ENCODE measurements around the gene GPR108.

GPR108 gene

DNA sequence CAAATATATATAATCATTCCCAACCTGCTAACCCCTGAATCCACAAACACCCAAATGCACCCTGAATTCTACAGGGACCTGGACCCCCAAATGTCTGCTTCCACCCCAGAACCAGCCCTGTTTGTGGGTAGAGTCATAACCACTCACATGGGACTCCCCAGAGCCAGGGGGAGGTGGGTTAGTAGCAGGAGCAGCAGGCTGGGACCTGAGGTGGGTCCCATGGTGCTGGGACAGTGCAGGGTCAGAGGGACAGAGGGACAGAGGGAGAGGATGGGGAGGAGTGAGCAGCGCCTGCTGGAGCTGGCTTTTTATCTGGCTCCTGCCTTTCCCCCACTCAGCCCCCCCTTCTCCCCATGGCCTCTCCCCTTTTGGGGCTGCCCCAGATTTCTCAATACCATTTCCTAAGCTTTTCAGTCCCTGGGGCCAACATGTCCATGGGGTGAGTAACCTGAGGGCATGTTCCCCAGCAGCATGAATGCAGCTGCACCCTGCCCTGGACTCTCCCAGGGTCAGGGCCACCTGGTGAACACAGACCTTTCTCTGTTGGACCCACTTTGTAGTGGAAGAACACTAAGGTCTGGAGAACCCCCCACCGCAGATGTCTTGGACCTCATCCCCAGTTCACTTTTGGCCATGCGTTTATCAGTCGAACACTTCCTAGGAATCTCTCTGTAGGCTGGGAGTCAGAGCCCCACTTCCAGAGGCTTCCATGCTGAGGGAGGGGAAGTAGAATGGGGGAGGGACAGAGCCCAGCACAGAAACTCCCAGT is 16.8 kb downstream of the GPR108 start, which contains the start of gene C3:
TSS of gene C3 (minus strand) at position 282 of the 769 bp plus-strand sequence. CDS start at position 221, 61 bp downstream.
- no peaks in the 10 kb centered on the region for H3K4me1 ChIP-seq (ENCODE audit: low read depth, poor library complexity, severe bottlenecking)
- H3K4me3 ChIP-seq (IDR thresholded peaks at IDR 0.05; ENCODE audit: insufficient read depth, low read depth, low read length) = no peak within 1 kb of the TSS

DNA sequence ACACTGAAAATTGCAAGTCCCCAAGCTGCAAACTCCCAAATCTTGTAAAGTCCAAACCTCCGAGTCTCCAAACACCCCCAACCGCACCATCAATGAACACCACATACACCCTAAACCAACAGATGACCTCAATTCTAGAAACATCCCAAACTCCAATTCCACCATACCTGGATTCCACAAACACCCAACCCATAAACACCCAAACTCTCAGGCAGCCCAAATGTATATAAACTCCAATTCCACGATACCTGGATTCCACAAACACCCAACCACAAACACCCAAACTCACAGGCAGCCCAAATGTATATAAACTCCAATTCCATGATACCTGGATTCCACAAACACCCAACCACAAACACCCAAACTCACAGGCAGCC is 17.4 kb downstream of the GPR108 start:
- no peak overlapping the region for H2AFZ ChIP-seq (ENCODE audit: low read depth)
- H3K4me2 ChIP-seq = no peak overlapping the region
- H3K9ac ChIP-seq = no peak overlapping the region
- H3K36me3 ChIP-seq (ENCODE audit: insufficient read depth) = no peaks in the 10 kb centered on the region
- H4K20me1 ChIP-seq (ENCODE audit: insufficient read depth) = no peaks in the 10 kb centered on the region
- no peaks in the 10 kb centered on the region for H3K4me1 ChIP-seq (ENCODE audit: low read depth, poor library complexity, severe bottlenecking)
- no peaks in the 10 kb centered on the region for H3K79me2 ChIP-seq (ENCODE audit: insufficient read depth, low read depth)
- H3K4me3 ChIP-seq (IDR thresholded peaks at IDR 0.05; ENCODE audit: insufficient read depth, low read depth, low read length) = no peak overlapping the region
- TF ChIP-seq, protein P1, sequence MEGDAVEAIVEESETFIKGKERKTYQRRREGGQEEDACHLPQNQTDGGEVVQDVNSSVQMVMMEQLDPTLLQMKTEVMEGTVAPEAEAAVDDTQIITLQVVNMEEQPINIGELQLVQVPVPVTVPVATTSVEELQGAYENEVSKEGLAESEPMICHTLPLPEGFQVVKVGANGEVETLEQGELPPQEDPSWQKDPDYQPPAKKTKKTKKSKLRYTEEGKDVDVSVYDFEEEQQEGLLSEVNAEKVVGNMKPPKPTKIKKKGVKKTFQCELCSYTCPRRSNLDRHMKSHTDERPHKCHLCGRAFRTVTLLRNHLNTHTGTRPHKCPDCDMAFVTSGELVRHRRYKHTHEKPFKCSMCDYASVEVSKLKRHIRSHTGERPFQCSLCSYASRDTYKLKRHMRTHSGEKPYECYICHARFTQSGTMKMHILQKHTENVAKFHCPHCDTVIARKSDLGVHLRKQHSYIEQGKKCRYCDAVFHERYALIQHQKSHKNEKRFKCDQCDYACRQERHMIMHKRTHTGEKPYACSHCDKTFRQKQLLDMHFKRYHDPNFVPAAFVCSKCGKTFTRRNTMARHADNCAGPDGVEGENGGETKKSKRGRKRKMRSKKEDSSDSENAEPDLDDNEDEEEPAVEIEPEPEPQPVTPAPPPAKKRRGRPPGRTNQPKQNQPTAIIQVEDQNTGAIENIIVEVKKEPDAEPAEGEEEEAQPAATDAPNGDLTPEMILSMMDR (conservative IDR thresholded peaks at IDR 0.05; ENCODE audit: low read depth, low read length) = no peak
- no peak overlapping the region for H3K27ac ChIP-seq
- H3K27me3 ChIP-seq (ENCODE audit: insufficient read depth, low read depth) = peaks cover under 1% of the 10 kb centered on the region; the same call in 1 of the 2 replicates

More for the DNA sequence above, 16.8 kb downstream of the GPR108 start, which contains the start of gene C3:
- no peak within 1 kb of the TSS for H3K4me2 ChIP-seq
- no peaks in the 10 kb centered on the region for H3K36me3 ChIP-seq (ENCODE audit: insufficient read depth)
- no peaks in the 10 kb centered on the region for H4K20me1 ChIP-seq (ENCODE audit: insufficient read depth)
- H3K27ac ChIP-seq = no peak within 1 kb of the TSS
- no peak within 1 kb of the TSS for H2AFZ ChIP-seq (ENCODE audit: low read depth)
- no peaks in the 10 kb centered on the region for H3K79me2 ChIP-seq (ENCODE audit: insufficient read depth, low read depth)
- TF ChIP-seq, protein P1 (conservative IDR thresholded peaks at IDR 0.05; ENCODE audit: low read depth, low read length) = no peak
- H3K27me3 ChIP-seq (ENCODE audit: insufficient read depth, low read depth) = no peaks in the 10 kb centered on the region; the same call in 1 of the 2 replicates
- no peak within 1 kb of the TSS for H3K9ac ChIP-seq

DNA sequence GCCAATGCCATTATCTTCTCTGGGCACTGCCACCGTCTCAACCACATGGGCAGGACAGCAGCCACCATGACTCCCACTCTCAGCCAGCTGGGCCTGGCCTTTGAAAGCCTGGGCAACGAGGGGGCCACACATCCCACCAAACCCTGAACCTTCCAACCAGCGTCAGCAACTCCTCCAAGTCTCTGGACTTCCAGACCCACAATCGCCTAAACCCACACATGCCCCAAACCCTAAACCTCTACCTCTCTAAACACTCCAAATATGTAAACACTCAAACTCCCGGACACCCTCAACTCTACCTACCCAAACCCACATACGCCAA is 17.9 kb downstream of the GPR108 start:
- TF ChIP-seq, protein P1 (conservative IDR thresholded peaks at IDR 0.05; ENCODE audit: low read depth, low read length) = no peak
- no peak overlapping the region for H3K4me3 ChIP-seq (IDR thresholded peaks at IDR 0.05; ENCODE audit: insufficient read depth, low read depth, low read length)

DNA sequence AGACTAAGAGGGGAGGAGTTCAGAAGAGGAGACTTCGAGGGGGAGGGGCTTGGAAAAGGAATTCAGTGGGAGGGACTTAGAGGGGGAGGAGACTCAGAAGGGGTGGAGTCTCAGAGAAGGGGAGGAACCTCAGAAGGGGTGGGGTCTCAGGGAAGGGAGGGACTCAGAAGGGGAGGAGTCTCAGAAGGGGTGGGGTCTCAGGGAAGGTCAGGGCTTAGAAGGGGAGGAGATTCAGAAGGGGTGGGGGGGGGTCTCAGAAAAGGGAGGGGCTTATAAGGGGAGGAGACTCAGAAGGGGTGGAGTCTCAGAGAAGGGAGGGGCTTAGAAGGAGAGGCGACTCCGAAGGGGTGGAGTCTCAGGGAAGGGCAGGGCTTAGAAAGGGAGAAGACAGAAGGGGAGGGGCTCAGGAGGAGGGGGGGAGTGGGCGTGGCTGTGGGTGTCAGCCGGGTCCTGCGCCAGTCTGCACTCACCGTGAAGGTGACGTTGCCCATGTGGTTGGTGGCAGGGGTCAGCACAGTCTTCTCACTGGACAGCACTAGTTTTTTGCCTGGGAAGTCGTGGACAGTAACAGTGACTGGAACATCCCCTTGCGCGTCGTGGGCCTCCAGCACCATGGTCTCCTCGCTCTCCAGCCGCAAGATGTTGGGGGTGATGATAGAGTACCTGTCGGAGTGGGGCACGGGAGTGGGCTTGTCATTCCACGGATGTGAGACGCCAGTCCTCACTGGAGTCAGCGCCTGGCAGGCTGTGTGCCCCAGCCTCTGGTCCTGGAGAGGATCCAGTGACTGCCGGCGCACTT is 18.4 kb downstream of the GPR108 start:
- H4K20me1 ChIP-seq (ENCODE audit: insufficient read depth) = no peaks in the 10 kb centered on the region
- no peaks in the 10 kb centered on the region for H3K79me2 ChIP-seq (ENCODE audit: insufficient read depth, low read depth)
- H3K27ac ChIP-seq = no peak overlapping the region
- H3K4me1 ChIP-seq (ENCODE audit: low read depth, poor library complexity, severe bottlenecking) = no peaks in the 10 kb centered on the region
- no peak overlapping the region for H2AFZ ChIP-seq (ENCODE audit: low read depth)
- no peak overlapping the region for H3K9ac ChIP-seq
- TF ChIP-seq, protein P1 (conservative IDR thresholded peaks at IDR 0.05; ENCODE audit: low read depth, low read length) = no peak
- peaks cover 4% of the 10 kb centered on the region; the same call in 1 of the 2 replicates for H3K27me3 ChIP-seq (ENCODE audit: insufficient read depth, low read depth)
- H3K4me3 ChIP-seq (IDR thresholded peaks at IDR 0.05; ENCODE audit: insufficient read depth, low read depth, low read length) = no peak overlapping the region
- H3K4me2 ChIP-seq = no peak overlapping the region
- H3K36me3 ChIP-seq (ENCODE audit: insufficient read depth) = no peaks in the 10 kb centered on the region

More for the DNA sequence above, 17.9 kb downstream of the GPR108 start:
- no peaks in the 10 kb centered on the region for H3K36me3 ChIP-seq (ENCODE audit: insufficient read depth)
- H4K20me1 ChIP-seq (ENCODE audit: insufficient read depth) = no peaks in the 10 kb centered on the region
- H3K4me2 ChIP-seq = no peak overlapping the region
- H2AFZ ChIP-seq (ENCODE audit: low read depth) = no peak overlapping the region
- H3K27me3 ChIP-seq (ENCODE audit: insufficient read depth, low read depth) = peaks cover 4% of the 10 kb centered on the region; the same call in 1 of the 2 replicates
- no peak overlapping the region for H3K9ac ChIP-seq
- H3K4me1 ChIP-seq (ENCODE audit: low read depth, poor library complexity, severe bottlenecking) = no peaks in the 10 kb centered on the region
- H3K79me2 ChIP-seq (ENCODE audit: insufficient read depth, low read depth) = no peaks in the 10 kb centered on the region
- no peak overlapping the region for H3K27ac ChIP-seq

Measured in KMS-11 (cell line).